GM12878 (cell line): ENCODE measurements around the gene MAPK8. TPM values are rescaled to one million over a fixed set of nuclear protein-coding genes. Genes with fewer than 3 reads are reported as not detected.

Experiments used
- ATAC-seq: fragments of 200-7000 bp; cut with Tn5 transposase; 3 replicates; pipeline ENCODE4 v1.9.1; 2020; ENCODE audit warnings: mild to moderate bottlenecking, moderate library complexity
- BruUV-seq: library from RNA; stranded (reverse); fragments of 400-500 nt; replicated peaks from 2 replicates; lab custom pipeline; 2021; lab: Mats Ljungman, UMichigan
- CTCF ChIA-PET: fragments of 300-600 bp; sonication (Branson Sonifier 250); formaldehyde crosslinking; extraction: SDS; loops from one replicate; lab custom pipeline; 2021; ENCODE audit warnings: inconsistent platforms; lab: Yijun Ruan, JAX
- POLR2A ChIA-PET: fragments of 350-600 bp; formaldehyde crosslinking; extraction: SDS; loops from one replicate; lab custom pipeline; 2021; ENCODE audit warnings: inconsistent platforms; lab: Charles Lee
- RAD21 ChIA-PET: fragments of 300-600 bp; sonication (Branson Sonifier 250); formaldehyde crosslinking; loops from one replicate; lab custom pipeline; 2023; ENCODE audit warnings: antibody characterized with exemption; ENCODE audit not compliant: unreplicated experiment; lab: Charles Lee
- SMC1A ChIA-PET: fragments of 300-600 bp; sonication (Branson Sonifier 250); formaldehyde crosslinking; loops from one replicate; lab custom pipeline; 2023; ENCODE audit not compliant: unreplicated experiment, uncharacterized antibody; lab: Charles Lee
- DNase-seq: peaks from one replicate; pipeline ENCODE4 v3.0.0-alpha.2; 2011; ENCODE audit warnings: low read depth, low spot score
- FAIRE-seq: peaks from 3 replicates; lab custom pipeline; 2011; peaks lifted over from hg19 to GRCh38; lab: Jason Lieb, UNC
- H2AFZ ChIP-seq: 2 replicates; pipeline ENCODE4 v1.6.0; 2011; ENCODE audit warnings: low read depth, low read length, control low read depth; ENCODE audit not compliant: control insufficient read depth
- H3K27ac ChIP-seq: 2 replicates; pipeline ENCODE4 v1.5.1; 2011; ENCODE audit warnings: control low read depth; ENCODE audit not compliant: control insufficient read depth, insufficient read depth
- H3K27me3 ChIP-seq, 2 experiments: replicated peaks in 1 of 2; 2 replicates each; pipeline versions ENCODE4 v1.6.0 to v1.6.1; 2011; ENCODE audit warnings: low read length in 1 of 2; ENCODE audit not compliant: control insufficient read depth in 2 of 2, insufficient read depth in 2 of 2
- H3K36me3 ChIP-seq, 2 experiments: 2 replicates each; pipeline ENCODE4 v1.5.1; 2011; ENCODE audit warnings: low read length in 1 of 2; ENCODE audit not compliant: control insufficient read depth in 2 of 2, insufficient read depth in 2 of 2
- H3K4me1 ChIP-seq: 2 replicates; pipeline ENCODE4 v1.6.1; 2011; ENCODE audit warnings: mild to moderate bottlenecking, low read length, moderate library complexity, mixed read lengths; ENCODE audit not compliant: control insufficient read depth, insufficient read depth
- H3K4me2 ChIP-seq: 2 replicates; pipeline ENCODE4 v1.6.0; 2011; ENCODE audit warnings: control low read depth; ENCODE audit not compliant: control insufficient read depth, insufficient read depth
- H3K4me3 ChIP-seq: fragments of 200-600 bp; sonication (generic); 2 replicates; pipeline ENCODE4 v1.5.1; 2016
- H3K79me2 ChIP-seq: 2 replicates; pipeline ENCODE4 v1.6.0; 2011; ENCODE audit warnings: low read length; ENCODE audit not compliant: control insufficient read depth, insufficient read depth
- H3K9ac ChIP-seq: 2 replicates; pipeline ENCODE4 v1.8.0; 2011; ENCODE audit warnings: low read length, control low read depth, mixed read lengths; ENCODE audit not compliant: control insufficient read depth, insufficient read depth
- H3K9me3 ChIP-seq: replicated peaks from 3 replicates; pipeline ENCODE4 v1.5.1; 2011; ENCODE audit warnings: mild to moderate bottlenecking, low read length; ENCODE audit not compliant: control insufficient read depth, insufficient read depth
- H4K20me1 ChIP-seq: 2 replicates; pipeline ENCODE4 v1.6.0; 2011; ENCODE audit not compliant: control insufficient read depth, insufficient read depth
- ASH2L ChIP-seq: fragments of 300-600, 200-600 bp; sonication (generic); IDR thresholded peaks from 2 replicates; pipeline ENCODE4 v1.6.1; 2017; ENCODE audit warnings: low read depth, mild to moderate bottlenecking, borderline replicate concordance
- BACH1 ChIP-seq: fragments of 450-650 bp; IDR thresholded peaks from 2 replicates; pipeline ENCODE4 v1.6.1; 2017; ENCODE audit warnings: mild to moderate bottlenecking, borderline replicate concordance
- CHD1 ChIP-seq: IDR thresholded peaks from 2 replicates; pipeline ENCODE4 v1.6.1; 2012; ENCODE audit warnings: low read depth, low read length, improper control_type of control experiment
- FOXK2 ChIP-seq: fragments of 450-650 bp; IDR thresholded peaks from 2 replicates; pipeline ENCODE4 v1.6.1; 2017; ENCODE audit warnings: mild to moderate bottlenecking, moderate library complexity
- IKZF2 ChIP-seq, 2 experiments: fragments of 450-650 bp; IDR thresholded peaks; 2 replicates each; pipeline ENCODE4 v1.6.1; 2017; ENCODE audit warnings: mild to moderate bottlenecking in 2 of 2, moderate library complexity in 2 of 2
- JUND ChIP-seq: IDR thresholded peaks from 2 replicates; pipeline ENCODE4 v1.6.1; 2012; ENCODE audit warnings: low read depth, mild to moderate bottlenecking, low read length, improper control_type of control experiment, moderate library complexity
- MYC ChIP-seq: IDR thresholded peaks from 2 replicates; pipeline ENCODE4 v1.6.1; 2011; ENCODE audit warnings: mild to moderate bottlenecking, low read length, moderate library complexity, inconsistent platforms; ENCODE audit not compliant: insufficient read depth, insufficient replicate concordance, insufficient read length, severe bottlenecking
- PML ChIP-seq: IDR thresholded peaks from 2 replicates; pipeline ENCODE4 v1.6.1; 2012; ENCODE audit warnings: low read length, inconsistent platforms
- TAF1 ChIP-seq: IDR thresholded peaks from 2 replicates; pipeline ENCODE4 v1.6.1; 2011; ENCODE audit warnings: mild to moderate bottlenecking, low read depth, low read length, borderline replicate concordance
- YBX1 ChIP-seq: fragments of 450-650 bp; IDR thresholded peaks from 2 replicates; pipeline ENCODE4 v1.6.1; 2016; ENCODE audit warnings: antibody characterized with exemption
- ZBED1 ChIP-seq: IDR thresholded peaks from 2 replicates; pipeline ENCODE4 v1.6.1; 2016; ENCODE audit warnings: borderline replicate concordance
- ZNF217 ChIP-seq: fragments of 450-650 bp; IDR thresholded peaks from 2 replicates; pipeline ENCODE4 v1.6.1; 2017; ENCODE audit warnings: antibody characterized with exemption, mild to moderate bottlenecking
- WGBS: methylation state at CpG from one replicate; pipeline ENCODE4 v1.1.6; 2016; ENCODE audit warnings: low lambda C conversion rate; ENCODE audit not compliant: insufficient replicate concordance, insufficient coverage; ENCODE audit errors: missing lambda C conversion rate; 5-methylcytosine and 5-hydroxymethylcytosine counted together
- in situ Hi-C: fragments of 300-500 bp; cut with MboI; formaldehyde crosslinking; loops from 9 replicates; pipeline ENCODE4 v1.14.3; 2018; ENCODE audit warnings: mixed read lengths
- intact Hi-C: fragments of 100-400 bp; cut with micrococcal nuclease; formaldehyde crosslinking; loops from one replicate; pipeline ENCODE4 v1.14.2; 2022; ENCODE audit not compliant: unreplicated experiment
- polyA plus RNA-seq, 11 experiments: library from polyadenylated mRNA; depleted of rRNA in 4 of 11; unstranded in 6 of 11; stranded (reverse) in 5 of 11; fragments of >200 nt; fragmentation: Nextera tagmentation in 4 of 11; fragmentation: Illumina TruSeq in 1 of 11; extraction: Ambion mirVana in 4 of 11; extraction: Trizol in 1 of 11; gene quantifications; 1 replicate in 1 of 11; 2 replicates in 10 of 11; pipeline versions ENCODE4 v1.2.1 to v1.2.3, GENCODE V29; 2011 to 2016; ENCODE audit warnings: inconsistent platforms in 2 of 11, missing spikeins in 2 of 11, low read depth in 1 of 11
- total RNA-seq, 4 experiments: library from RNA; depleted of rRNA in 3 of 4; stranded (reverse); fragments of >200 nt in 3 of 4; fragmentation: Illumina TruSeq in 1 of 4; extraction: Trizol in 1 of 4; gene quantifications; 2 replicates each; pipeline versions ENCODE4 v1.2.1 to v1.2.3, GENCODE V29; 2013 to 2021
- TF ChIP-seq, protein P1 (sequence below): IDR thresholded peaks from 2 replicates; pipeline ENCODE4 v1.6.1; 2011; ENCODE audit warnings: mild to moderate bottlenecking, low read depth, low read length, moderate library complexity; ENCODE audit not compliant: insufficient replicate concordance
- TF ChIP-seq, protein P2 (sequence below): fragments of 450-650 bp; IDR thresholded peaks from 2 replicates; pipeline ENCODE4 v1.6.1; 2017; ENCODE audit warnings: mild to moderate bottlenecking, low read depth, inconsistent platforms; ENCODE audit not compliant: poor library complexity, severe bottlenecking

Gene MAPK8
- total and polyA plus RNA-seq, 10 of the 15 experiments (the other 5 are each of a cell fraction or from before 2014, with no cell fraction given), result 3.9 to 102 (median 40.0) TPM

DNA sequence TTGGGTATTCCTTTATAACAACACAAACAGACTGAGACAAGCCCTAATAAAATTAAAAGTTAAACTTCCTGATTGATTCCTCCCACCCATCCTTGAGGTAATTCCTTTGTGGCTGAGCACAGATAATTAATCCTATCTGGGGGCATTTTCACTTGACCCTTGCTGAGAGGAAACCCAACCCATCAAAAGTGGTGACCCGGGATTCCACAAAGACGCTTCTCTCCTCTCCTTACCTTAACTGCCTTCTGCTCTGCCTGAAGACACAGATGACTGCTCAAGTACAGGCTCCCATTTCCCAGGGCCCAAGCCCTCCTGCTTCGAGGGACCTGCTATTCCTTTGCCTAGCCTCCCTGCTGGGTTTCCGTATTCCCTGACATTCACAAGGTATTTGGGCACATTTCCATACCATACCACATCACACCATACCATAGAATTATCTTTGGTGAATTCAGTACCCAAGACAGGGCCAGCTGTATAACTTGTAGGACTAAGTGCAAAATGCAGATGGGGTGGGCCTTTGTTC is 9.8 kb upstream of the MAPK8 start:
- ChIA-PET RAD21 (no interaction called here), CTCF (no interaction called here), POLR2A (interaction anchor here (1.1 kb wide), 1 partner anchor 9 kb away, joined by 3 read pairs; no protein-coding TSS in a partner anchor), SMC1A (no interaction called here)
- Histone ChIP-seq H3K79me2 (no peaks in the 10 kb centered on the region), H3K4me1 (no peaks in the 10 kb centered on the region), H2AFZ (no peak overlapping the region), H3K9me3 (no peaks in the 10 kb centered on the region; the same call in 2 of the 3 replicates), H3K9ac (no peak overlapping the region), H3K36me3 (no peaks in the 10 kb centered on the region), H3K4me3 (no peak overlapping the region), H4K20me1 (no peaks in the 10 kb centered on the region), H3K4me2 (no peak overlapping the region), H3K27me3 (no peaks in the 10 kb centered on the region), H3K27ac (no peak overlapping the region)
- WGBS, result 72% methylated on average over 4 of the region's 4 CpGs
- no TSS peak for BruUV-seq
- intact Hi-C loops (no loop called here), in situ Hi-C loops (no loop called here)
- DNase-seq (no peak), FAIRE-seq (no peak), ATAC-seq (no peak)
- TF ChIP-seq, protein P1, sequence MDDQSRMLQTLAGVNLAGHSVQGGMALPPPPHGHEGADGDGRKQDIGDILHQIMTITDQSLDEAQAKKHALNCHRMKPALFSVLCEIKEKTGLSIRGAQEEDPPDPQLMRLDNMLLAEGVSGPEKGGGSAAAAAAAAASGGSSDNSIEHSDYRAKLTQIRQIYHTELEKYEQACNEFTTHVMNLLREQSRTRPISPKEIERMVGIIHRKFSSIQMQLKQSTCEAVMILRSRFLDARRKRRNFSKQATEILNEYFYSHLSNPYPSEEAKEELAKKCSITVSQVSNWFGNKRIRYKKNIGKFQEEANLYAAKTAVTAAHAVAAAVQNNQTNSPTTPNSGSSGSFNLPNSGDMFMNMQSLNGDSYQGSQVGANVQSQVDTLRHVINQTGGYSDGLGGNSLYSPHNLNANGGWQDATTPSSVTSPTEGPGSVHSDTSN, result no peak
- TF ChIP-seq BACH1 (no peak), CHD1 (no peak), IKZF2 (IDR thresholded peaks at IDR 0.05) (no peak)

DNA sequence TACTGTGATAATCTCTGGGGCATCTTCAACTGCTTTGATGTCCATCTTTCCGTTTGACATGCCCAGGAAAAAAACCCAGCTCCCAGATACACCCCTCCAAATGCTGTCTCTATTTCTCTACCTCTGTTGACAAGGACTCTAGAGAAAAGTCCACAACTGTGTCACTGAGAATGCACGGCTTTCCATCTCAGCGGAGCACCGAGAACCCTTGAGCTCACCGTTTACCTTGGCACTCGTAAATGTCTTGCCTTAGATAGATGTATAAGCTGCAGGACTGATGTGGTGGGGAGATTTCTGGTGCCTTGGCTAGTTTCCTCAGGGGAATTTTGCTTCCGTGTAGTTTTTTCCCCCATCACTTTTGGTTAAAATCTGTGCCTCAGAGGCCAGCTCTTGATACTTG is 7.4 kb upstream of the MAPK8 start:
- Histone ChIP-seq H3K4me1 (peaks cover 8% of the 10 kb centered on the region; the same call in 1 of the 2 replicates), H2AFZ (no peak overlapping the region), H3K9me3 (no peaks in the 10 kb centered on the region), H3K4me3 (no peak overlapping the region), H3K36me3 (no peaks in the 10 kb centered on the region), H3K9ac (no peak overlapping the region), H3K79me2 (no peaks in the 10 kb centered on the region), H3K4me2 (no peak overlapping the region), H3K27ac (no peak overlapping the region), H3K27me3 (no peaks in the 10 kb centered on the region), H4K20me1 (no peaks in the 10 kb centered on the region)
- no TSS peak for BruUV-seq
- ChIA-PET RAD21 (interaction anchor here (5.2 kb wide), 1 partner anchor 9 kb away, joined by 31 read pairs; no protein-coding TSS in a partner anchor), CTCF (interaction anchor here (1.0 to 8.1 kb wide), 3 partner anchors 10 to 64 kb away, joined by 4 to 87 read pairs (median 5); no protein-coding TSS in a partner anchor), SMC1A (interaction anchor here (7.0 kb wide), 1 partner anchor 10 kb away, joined by 82 read pairs; no protein-coding TSS in a partner anchor), POLR2A (no interaction called here)
- DNase-seq (no peak), ATAC-seq (no peak), FAIRE-seq (no peak)
- 62% methylated on average over 7 of the region's 7 CpGs for WGBS
- in situ Hi-C loops (no loop called here), intact Hi-C loops (no loop called here)
- no peak for TF ChIP-seq PML
- no peak for TF ChIP-seq ASH2L
- no peak for TF ChIP-seq TAF1
- TF ChIP-seq MYC, result no peak
- no peak for TF ChIP-seq ZBED1
- TF ChIP-seq JUND, result no peak
- TF ChIP-seq YBX1, result no peak
- TF ChIP-seq ZNF217, result no peak
- no peak for TF ChIP-seq FOXK2
- TF ChIP-seq, protein P2, sequence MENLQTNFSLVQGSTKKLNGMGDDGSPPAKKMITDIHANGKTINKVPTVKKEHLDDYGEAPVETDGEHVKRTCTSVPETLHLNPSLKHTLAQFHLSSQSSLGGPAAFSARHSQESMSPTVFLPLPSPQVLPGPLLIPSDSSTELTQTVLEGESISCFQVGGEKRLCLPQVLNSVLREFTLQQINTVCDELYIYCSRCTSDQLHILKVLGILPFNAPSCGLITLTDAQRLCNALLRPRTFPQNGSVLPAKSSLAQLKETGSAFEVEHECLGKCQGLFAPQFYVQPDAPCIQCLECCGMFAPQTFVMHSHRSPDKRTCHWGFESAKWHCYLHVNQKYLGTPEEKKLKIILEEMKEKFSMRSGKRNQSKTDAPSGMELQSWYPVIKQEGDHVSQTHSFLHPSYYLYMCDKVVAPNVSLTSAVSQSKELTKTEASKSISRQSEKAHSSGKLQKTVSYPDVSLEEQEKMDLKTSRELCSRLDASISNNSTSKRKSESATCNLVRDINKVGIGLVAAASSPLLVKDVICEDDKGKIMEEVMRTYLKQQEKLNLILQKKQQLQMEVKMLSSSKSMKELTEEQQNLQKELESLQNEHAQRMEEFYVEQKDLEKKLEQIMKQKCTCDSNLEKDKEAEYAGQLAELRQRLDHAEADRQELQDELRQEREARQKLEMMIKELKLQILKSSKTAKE, result no peak
